K562 (cell line): ENCODE data around the gene ANKRD23. TPM values are rescaled to one million over a fixed set of nuclear protein-coding genes. Genes with fewer than 3 reads are reported as not detected.

ENCODE experiments used
- BRD9 ChIP-seq: fragments of 450-650 bp; IDR thresholded peaks from 2 replicates; pipeline ENCODE4 v1.6.1; 2018; ENCODE audit warnings: low read depth; ENCODE audit not compliant: partially characterized antibody
- CREM ChIP-seq: IDR thresholded peaks from 2 replicates; pipeline ENCODE4 v1.6.1; 2014; ENCODE audit warnings: antibody characterized with exemption, low read depth
- GABPA ChIP-seq: fragments of 200-800 bp; sonication (Bioruptor generic); conservative IDR thresholded peaks from 2 replicates; pipeline ENCODE4 v1.6.1; 2016; ENCODE audit warnings: low read depth, missing genetic modification characterization, missing compliant biosample characterization
- HNRNPK ChIP-seq: fragments of 200-400 bp; formaldehyde crosslinking; IDR thresholded peaks from one replicate; pipeline ENCODE4 v1.6.1; 2018; ENCODE audit warnings: mild to moderate bottlenecking, low read depth, low read length; ENCODE audit not compliant: poor library complexity, severe bottlenecking
- KDM4B ChIP-seq, 2 experiments: fragments of 450-650 bp in 1 of 2; sonication (generic) in 1 of 2; IDR thresholded peaks; 2 replicates each; pipeline ENCODE4 v1.6.1; 2016 to 2017; ENCODE audit warnings: borderline replicate concordance in 2 of 2, antibody characterized with exemption in 1 of 2, low read depth in 1 of 2, mild to moderate bottlenecking in 1 of 2
- L3MBTL2 ChIP-seq: fragments of 450-650 bp; IDR thresholded peaks from 2 replicates; pipeline ENCODE4 v1.6.1; 2016; ENCODE audit warnings: mild to moderate bottlenecking, moderate library complexity
- MAZ ChIP-seq, 2 experiments: fragments of 450-650 bp in 1 of 2; sonication (generic) in 1 of 2; formaldehyde crosslinking; IDR thresholded peaks in 1 of 2; conservative IDR thresholded peaks in 1 of 2; 2 replicates each; pipeline versions ENCODE4 v1.4.0 to v1.5.0; 2020; ENCODE audit warnings: mild to moderate bottlenecking in 1 of 2, missing genetic modification reagents in 1 of 2
- MNT ChIP-seq, 2 experiments: fragments of 450-650 bp; conservative IDR thresholded peaks; 2 replicates each; pipeline ENCODE4 v1.6.1; 2017; ENCODE audit warnings: mild to moderate bottlenecking in 2 of 2, moderate library complexity in 2 of 2
- NKRF ChIP-seq: fragments of 450-650 bp; IDR thresholded peaks from 2 replicates; pipeline ENCODE4 v1.6.1; 2016; ENCODE audit warnings: borderline replicate concordance
- SMAD4 ChIP-seq: fragments of 250-450 bp; sonication (Bioruptor Pico); conservative IDR thresholded peaks from 2 replicates; pipeline ENCODE4 v1.8.0; 2021; ENCODE audit warnings: inconsistent platforms, mild to moderate bottlenecking, moderate library complexity
- TAL1 ChIP-seq: fragments of 450-650 bp; IDR thresholded peaks from 2 replicates; pipeline ENCODE4 v1.6.1; 2016; ENCODE audit warnings: mild to moderate bottlenecking
- TBL1XR1 ChIP-seq, 2 experiments: IDR thresholded peaks; 2 replicates each; pipeline ENCODE4 v1.6.1; 2012; ENCODE audit warnings: improper control_type of control experiment in 2 of 2, low read length in 2 of 2, mild to moderate bottlenecking in 1 of 2
- TCF7 ChIP-seq: sonication (generic); IDR thresholded peaks from 2 replicates; pipeline ENCODE4 v1.6.1; 2016; ENCODE audit warnings: antibody characterized with exemption, borderline replicate concordance
- TEAD4 ChIP-seq, 2 experiments: sonication (generic) in 1 of 2; formaldehyde crosslinking in 1 of 2; IDR thresholded peaks; 2 replicates each; pipeline versions ENCODE4 v1.6.1 to v1.8.0; 2012 to 2022; ENCODE audit warnings: borderline replicate concordance in 1 of 2, inconsistent platforms in 1 of 2, low read length in 1 of 2, mild to moderate bottlenecking in 1 of 2, missing genetic modification reagents in 1 of 2
- U2AF2 ChIP-seq: fragments of 200-400 bp; formaldehyde crosslinking; optimal IDR thresholded peaks from 2 replicates; pipeline ENCODE3; 2017; ENCODE audit warnings: low read depth, mild to moderate bottlenecking, low read length
- ZFX ChIP-seq: sonication (generic); formaldehyde crosslinking; IDR thresholded peaks from 2 replicates; pipeline ENCODE4 v1.8.0; 2022; ENCODE audit warnings: mild to moderate bottlenecking, missing genetic modification reagents, moderate library complexity
- ZNF316 ChIP-seq: fragments of 450-650 bp; IDR thresholded peaks from 2 replicates; pipeline ENCODE4 v1.6.1; 2016
- ZNF778 ChIP-seq: fragments of 450-650 bp; formaldehyde crosslinking; IDR thresholded peaks from 2 replicates; pipeline ENCODE4 v1.4.0; 2020; ENCODE audit warnings: mild to moderate bottlenecking, moderate library complexity
- polyA plus RNA-seq, 8 experiments: library from polyadenylated mRNA; depleted of rRNA in 4 of 8; stranded (reverse) in 5 of 8; unstranded in 3 of 8; fragments of >200 nt; fragmentation: Nextera tagmentation in 2 of 8; fragmentation: Illumina TruSeq in 1 of 8; extraction: Ambion mirVana in 2 of 8; extraction: Trizol in 1 of 8; gene quantifications; 2 replicates each; pipeline versions ENCODE4 v1.2.1 to v1.2.3, GENCODE V29; 2011 to 2014; ENCODE audit warnings: inconsistent platforms in 1 of 8, missing spikeins in 1 of 8
- total RNA-seq, 7 experiments: library from RNA; depleted of rRNA in 6 of 7; stranded (reverse); fragments of >200 nt in 6 of 7; fragmentation: Illumina TruSeq in 2 of 7; extraction: Trizol in 2 of 7; gene quantifications; 2 replicates each; pipeline versions ENCODE4 v1.2.1 to v1.2.3, GENCODE V29; 2011 to 2021; ENCODE audit warnings: low replicate concordance in 1 of 7
- TF ChIP-seq, protein P1 (sequence below): sonication (generic); formaldehyde crosslinking; IDR thresholded peaks from 2 replicates; pipeline ENCODE4 v1.8.0; 2022; ENCODE audit warnings: mild to moderate bottlenecking, missing genetic modification reagents
- TF ChIP-seq, protein P2 (sequence below): sonication (generic); formaldehyde crosslinking; IDR thresholded peaks from 2 replicates; pipeline ENCODE4 v1.9.0; 2022; ENCODE audit warnings: mild to moderate bottlenecking, missing genetic modification reagents

ANKRD23 gene
- total and polyA plus RNA-seq, 9 of the 15 experiments (the other 6 are each of a cell fraction or from before 2014, with no cell fraction given): 0.32 to 4.8 (median 2.8) TPM

DNA sequence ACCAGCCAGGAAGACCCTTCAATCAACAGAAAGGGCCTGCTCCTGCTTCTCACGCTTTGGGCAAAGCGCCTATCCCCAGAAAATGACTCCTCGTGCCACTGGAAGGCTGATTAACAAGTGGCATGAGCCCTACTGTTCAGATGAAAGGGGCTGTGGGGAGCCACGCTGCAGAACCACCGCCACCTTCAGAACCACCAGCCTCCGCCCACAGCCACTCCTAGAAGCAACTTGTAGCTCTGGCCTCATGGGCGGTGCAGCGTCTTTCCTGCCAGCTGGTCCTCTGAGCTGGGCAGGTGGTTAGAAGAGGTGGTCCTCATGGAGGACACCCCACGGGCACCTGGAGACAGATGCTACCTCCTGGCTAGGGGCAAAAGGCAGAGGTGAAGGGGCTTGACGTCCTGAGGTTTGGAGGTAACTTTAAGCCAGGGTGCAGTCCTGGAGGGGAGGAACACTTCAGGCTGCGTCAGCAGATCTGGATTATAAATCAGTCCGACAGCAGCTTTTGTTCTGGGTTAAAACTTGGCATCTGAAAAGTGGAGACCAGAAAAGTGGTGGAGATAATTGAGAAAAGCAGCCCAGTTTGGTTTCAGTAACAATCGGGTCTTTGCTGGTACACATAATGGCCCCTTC lies 26.9 kb upstream of the ANKRD23 start (continued):
- TF ChIP-seq, protein P1, sequence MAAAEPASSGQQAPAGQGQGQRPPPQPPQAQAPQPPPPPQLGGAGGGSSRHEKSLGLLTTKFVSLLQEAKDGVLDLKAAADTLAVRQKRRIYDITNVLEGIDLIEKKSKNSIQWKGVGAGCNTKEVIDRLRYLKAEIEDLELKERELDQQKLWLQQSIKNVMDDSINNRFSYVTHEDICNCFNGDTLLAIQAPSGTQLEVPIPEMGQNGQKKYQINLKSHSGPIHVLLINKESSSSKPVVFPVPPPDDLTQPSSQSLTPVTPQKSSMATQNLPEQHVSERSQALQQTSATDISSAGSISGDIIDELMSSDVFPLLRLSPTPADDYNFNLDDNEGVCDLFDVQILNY: no peak
- TF ChIP-seq MAZ (CRISPR knock-in tag; conservative IDR thresholded peaks at IDR 0.05 in 1 of 2, IDR thresholded peaks at IDR 0.05 in 1 of 2) (peak in 1 of 2 experiments; percentile 21; a peak in 2 of 4 replicates), KDM4B (IDR thresholded peaks at IDR 0.05; ENCODE audit: borderline replicate concordance in 2 of 2, low read depth in 1 of 2) (no peak), MNT (conservative IDR thresholded peaks at IDR 0.05) (peak; percentile 13 to 30; a peak in 1 of 4 replicates), TEAD4 (IDR thresholded peaks at IDR 0.05; ENCODE audit: low read length) (no peak), TEAD4 (CRISPR knock-in tag; IDR thresholded peaks at IDR 0.05; ENCODE audit: borderline replicate concordance) (no peak), GABPA (no peak), SMAD4 (CRISPR knock-in tag) (0 out of 2 replicates have a peak, but pooled peaks have one; percentile 12), NKRF (peak; percentile 68; the same call in 1 of the 2 replicates), ZFX (CRISPR knock-in tag) (peak; percentile 13; the same call in 1 of the 2 replicates), U2AF2 (no peak), ZNF778 (CRISPR knock-in tag) (no peak), TAL1 (no peak), L3MBTL2 (peak; percentile 32; the same call in 1 of the 2 replicates), HNRNPK (no peak), CREM (peak; percentile 39; the same call in 1 of the 2 replicates), ZNF316 (peak; percentile 97), BRD9 (peak; percentile 12), TBL1XR1 (IDR thresholded peaks at IDR 0.05; ENCODE audit: low read length in 2 of 2) (no peak), TCF7 (no peak)
- TF ChIP-seq, protein P2, sequence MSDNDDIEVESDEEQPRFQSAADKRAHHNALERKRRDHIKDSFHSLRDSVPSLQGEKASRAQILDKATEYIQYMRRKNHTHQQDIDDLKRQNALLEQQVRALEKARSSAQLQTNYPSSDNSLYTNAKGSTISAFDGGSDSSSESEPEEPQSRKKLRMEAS (CRISPR knock-in tag): peak; percentile 65
